Fibroblast of peridontal ligament (primary cell): ENCODE data around the gene F7.
"Not testable (repeated sequence)": the region's sequence is repeated elsewhere in the genome, so short reads cannot be mapped to it uniquely, and the experiment has no call there.

Experiments
- DNase-seq: peaks from one replicate; pipeline ENCODE4 v3.0.0-alpha.2; 2010; ENCODE audit errors: extremely low read depth

F7 gene

DNA sequence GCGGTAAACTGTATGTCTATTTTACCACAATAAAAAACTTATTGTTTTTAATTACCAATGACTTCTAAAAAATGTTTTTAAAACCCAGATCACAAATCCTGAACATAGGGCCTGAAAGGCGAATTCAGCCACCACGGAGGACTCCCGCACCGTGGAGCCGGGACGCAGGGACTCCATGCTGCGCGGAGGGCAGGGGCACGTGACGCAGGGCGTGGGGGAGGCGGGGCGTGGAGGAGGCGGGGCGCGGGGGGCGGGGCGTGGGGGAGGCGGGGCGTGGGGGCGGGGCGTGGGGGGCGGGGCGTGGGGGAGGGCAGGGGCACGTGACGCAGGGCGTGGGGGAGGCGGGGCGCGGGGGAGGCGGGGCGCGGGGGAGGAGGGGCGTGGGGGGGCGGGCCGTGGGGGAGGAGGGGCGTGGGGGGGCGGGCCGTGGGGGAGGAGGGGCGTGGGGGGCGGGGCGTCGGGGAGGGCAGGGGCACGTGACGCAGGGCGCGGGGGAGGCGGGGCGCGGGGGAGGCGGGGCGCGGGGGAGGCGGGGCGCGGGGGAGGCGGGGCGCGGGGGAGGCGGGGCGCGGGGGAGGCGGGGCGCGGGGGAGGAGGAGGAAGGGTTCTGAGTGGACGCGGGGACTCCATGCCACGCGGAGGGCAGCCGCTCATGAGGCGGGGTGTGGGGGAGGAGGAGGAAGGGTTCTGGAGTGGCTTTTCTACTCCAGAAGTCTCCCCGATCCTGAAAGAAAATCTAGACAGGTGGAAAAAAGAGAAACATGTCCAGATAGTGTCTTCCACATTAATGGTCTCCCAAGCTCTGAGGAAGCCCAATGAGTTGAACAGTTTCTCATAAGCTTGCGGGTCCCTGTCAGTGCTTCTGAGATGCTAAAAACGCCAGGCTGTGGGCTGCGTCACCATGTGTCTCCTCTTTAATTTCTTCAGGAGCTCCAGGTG is 48.5 kb downstream of the F7 start:
- peak; percentile 67 for DNase-seq

GRCh38 chr13:113155201-113155600 is 49.6 kb downstream of the F7 start:
- peak; percentile 29 for DNase-seq

GRCh38 chr13:113155982-113156655 is 50.5 kb downstream of the F7 start:
- no peak for DNase-seq

GRCh38 chr13:113157206-113157928 is 51.8 kb downstream of the F7 start:
- DNase-seq: peak; percentile 7

DNA sequence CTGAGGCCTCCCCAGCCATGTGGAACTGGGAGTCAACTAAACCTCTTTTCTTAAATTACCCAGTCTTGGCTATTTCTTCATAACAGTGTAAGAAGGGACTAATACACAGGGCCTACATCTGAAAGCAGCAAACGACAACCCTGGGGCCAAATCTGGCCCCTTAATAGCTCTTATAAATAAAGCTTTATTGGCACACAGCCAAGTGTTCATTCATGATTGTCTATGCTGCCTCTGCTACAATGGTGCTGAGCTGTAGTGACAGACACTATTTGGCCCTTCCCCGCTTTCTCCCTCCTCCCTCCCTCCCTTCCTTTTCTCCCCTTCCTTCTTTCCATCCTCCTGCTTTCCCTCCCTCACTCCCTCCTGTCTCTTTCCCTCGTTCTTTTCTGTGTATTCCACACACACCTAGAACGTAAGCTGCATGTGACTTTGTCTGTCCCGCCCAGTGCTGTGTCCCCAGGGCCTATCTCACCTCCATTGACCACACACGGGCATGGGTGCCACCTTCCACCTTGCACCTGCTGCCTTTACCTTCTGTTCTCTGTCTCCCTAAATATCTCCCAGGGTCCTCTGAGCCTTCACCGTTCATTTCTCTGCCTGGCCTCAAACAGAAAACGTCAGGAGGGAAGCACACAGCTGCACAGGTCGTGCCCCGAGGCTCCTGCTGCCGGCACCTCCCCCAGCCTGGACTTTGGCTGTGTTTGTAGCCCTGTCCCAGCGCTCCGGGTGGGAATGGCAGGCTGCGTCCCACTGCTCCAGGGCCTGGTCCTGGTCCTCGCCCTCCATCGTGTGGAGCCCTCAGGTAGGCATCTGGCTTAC is 52.5 kb downstream of the F7 start, which contains the start of gene PROZ:
Gene PROZ, plus strand, starts transcription at position 720 of the 819 bp plus-strand sequence. Its CDS starts 13 bp downstream, at position 733.
- no peak for DNase-seq

GRCh38 chr13:113158946-113159345 is 53.4 kb downstream of the F7 start:
- no peak for DNase-seq

GRCh38 chr13:113159701-113160100 is 54.1 kb downstream of the F7 start:
- DNase-seq: no peak

DNA sequence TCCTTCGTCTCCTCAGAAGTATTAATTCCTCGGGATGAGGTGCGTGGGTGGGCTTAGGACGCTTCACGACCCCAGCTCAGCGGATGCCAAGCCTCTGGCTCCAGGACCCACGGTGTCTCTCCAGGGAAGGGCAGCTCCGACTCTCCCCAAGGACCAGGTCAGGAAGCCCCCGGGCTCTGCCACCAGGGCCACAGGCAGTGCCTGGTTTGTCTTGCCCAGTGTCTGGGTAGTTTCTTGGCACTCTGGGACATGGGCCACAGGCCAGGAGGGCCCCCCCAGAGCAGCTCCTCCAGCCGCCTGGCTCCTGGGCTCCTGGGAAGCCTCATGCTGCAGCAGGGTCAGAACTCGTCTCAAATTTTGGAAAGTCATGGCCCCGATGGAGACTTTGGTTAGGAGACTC is 55.4 kb downstream of the F7 start:
- no peak for DNase-seq

DNA sequence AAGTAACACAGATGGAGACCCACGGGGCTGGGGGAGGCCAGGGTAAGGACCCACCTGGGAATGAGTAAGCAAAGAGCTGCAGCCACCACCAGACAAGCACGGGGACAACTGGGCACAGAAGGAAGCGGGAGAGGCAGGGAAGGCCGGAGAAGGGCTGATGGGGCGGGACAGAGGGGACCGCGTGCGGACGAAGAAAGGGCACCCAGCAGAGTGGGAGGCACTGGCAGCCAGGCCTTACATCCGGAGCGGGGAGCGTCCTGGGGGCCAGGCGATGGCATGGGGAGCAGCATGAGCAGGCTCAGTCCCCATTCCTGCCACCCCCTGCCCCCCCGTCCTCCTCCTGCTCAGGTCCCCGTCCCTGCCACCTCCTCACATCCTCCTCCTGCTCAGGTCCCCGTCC is 55.8 kb downstream of the F7 start:
- no peak for DNase-seq

GRCh38 chr13:113161975-113162374 is 56.4 kb downstream of the F7 start:
- not testable (repeated sequence) for DNase-seq

DNA sequence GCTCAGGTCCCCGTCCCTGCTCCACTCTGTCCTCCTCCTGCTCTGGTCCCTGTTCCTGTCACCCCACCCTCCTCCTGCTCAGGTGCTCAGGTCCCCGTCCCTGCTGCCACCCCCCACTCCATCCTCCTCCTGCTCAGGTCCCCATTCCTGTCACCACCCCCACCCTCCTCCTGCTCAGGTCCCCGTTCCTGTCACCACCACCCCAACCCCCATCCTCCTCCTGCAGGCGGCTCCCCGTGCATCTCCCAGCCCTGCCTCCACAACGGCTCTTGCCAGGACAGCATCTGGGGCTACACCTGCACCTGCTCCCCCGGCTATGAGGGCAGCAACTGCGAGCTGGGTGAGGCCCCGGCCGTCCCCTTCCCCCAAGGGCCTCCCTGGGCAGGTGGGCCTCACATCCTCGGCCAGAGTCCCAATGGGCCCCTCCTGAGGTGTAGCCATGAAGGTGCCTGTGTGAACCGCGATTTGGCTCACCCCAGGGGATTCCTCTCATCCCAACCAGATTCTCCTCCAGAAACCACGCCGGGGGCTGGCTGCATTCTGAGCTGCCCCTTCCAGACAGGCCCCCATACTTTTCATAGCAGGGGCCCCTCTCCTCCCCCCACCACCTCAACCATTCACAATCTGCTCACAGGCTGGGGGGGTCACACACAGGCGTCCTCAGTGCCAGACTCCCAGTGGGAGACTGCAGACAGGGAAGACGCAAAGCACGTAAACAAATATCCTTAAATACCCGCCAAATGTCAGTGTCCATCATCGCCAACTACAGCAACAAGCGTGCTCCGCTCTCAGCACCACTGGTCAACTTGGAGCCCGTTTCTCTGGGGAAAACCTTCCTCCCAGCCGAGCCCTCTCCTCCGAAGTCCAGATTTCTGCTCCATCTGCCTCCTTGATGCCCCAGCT is 57.4 kb downstream of the F7 start:
- DNase-seq: no peak

- DNase-seq: no peak
Measured at GRCh38 chr13:113164492-113164891, 58.9 kb downstream of the F7 start.

- no peak for DNase-seq
Measured at GRCh38 chr13:113166266-113166665, 60.7 kb downstream of the F7 start.

DNA sequence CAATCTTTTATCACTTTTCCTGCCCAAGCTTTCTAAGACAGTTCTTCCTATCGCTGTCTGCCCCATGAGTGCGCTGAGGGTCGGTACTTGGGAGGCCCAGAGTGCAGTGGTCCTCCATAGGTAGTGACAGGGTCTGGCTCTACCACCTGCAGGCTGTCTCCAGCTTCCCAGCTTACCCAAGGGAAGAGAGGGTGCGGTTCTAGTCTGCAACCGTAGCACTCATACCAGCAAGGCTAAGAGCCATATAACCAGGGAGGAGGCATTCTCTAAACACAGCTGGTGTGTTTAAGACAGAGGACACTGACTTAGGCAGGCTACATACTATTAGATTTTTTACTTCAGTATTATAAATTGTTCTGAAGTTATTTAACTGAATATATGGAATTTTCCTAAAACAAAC is 61.1 kb downstream of the F7 start:
- no peak for DNase-seq

DNA sequence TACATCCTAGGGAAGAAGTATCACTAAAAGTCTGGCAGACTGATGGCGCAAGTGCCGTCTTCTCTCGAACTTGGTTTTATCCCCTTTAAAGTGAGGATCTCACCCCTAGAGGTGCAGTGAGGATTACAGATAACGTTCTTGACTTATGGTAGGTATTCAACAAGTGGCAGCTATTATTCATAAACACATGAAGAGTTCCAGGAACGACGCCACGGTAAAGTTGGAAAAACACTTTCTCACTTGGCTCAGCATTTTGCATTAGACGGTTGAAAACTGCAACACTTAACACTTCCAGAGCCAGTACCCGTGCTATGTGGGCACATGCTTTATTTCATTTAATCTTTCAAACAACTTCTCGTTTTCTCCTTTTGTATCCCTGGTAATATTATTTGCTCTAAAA is 61.6 kb downstream of the F7 start:
- DNase-seq: no peak

- DNase-seq: no peak
Measured at GRCh38 chr13:113167575-113167974, 62.0 kb downstream of the F7 start.

DNA sequence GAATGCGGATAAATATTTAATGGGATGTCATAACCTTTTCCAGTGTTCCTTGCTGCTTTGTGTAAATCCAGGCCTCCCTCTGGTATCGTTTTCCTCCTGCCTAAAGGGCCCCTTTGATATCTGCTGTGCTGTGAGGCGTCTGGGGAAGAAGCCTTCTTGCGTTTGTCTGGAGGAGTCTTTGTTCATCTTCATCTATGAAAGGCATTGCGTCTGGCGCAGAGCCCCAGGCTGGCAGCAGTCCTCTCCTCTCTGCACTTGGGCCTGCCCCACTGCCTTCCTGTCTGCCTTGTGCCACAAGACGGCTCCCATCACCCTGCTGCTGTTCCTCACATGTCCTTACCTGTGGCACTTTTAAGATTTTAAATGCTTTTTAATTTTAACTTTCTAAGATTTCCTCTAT is 62.6 kb downstream of the F7 start:
- DNase-seq: no peak

- DNase-seq: no peak
Measured at GRCh38 chr13:113169277-113170272, 64.0 kb downstream of the F7 start.
